Measurements from ENCODE around the gene DNHD1.

DNHD1 gene

GRCh38 chr11:6542727-6543126 is 45.6 kb downstream of the DNHD1 start:
- no peak for TF ChIP-seq CTCF (conservative IDR thresholded peaks at IDR 0.05; ENCODE audit: low read depth, low read length)
- H3K27me3 ChIP-seq (ENCODE audit: insufficient read depth, low read depth) = no peaks in the 10 kb centered on the region
- no peaks in the 10 kb centered on the region for H4K20me1 ChIP-seq (ENCODE audit: insufficient read depth)
- H3K36me3 ChIP-seq (ENCODE audit: insufficient read depth) = no peaks in the 10 kb centered on the region
- no peak overlapping the region for H2AFZ ChIP-seq (ENCODE audit: low read depth)
- no peaks in the 10 kb centered on the region for H3K79me2 ChIP-seq (ENCODE audit: insufficient read depth, low read depth)
- H3K4me3 ChIP-seq (IDR thresholded peaks at IDR 0.05; ENCODE audit: insufficient read depth, low read depth, low read length) = no peak overlapping the region
- H3K4me2 ChIP-seq = no peak overlapping the region
- no peaks in the 10 kb centered on the region for H3K4me1 ChIP-seq (ENCODE audit: low read depth, poor library complexity, severe bottlenecking)
- H3K27ac ChIP-seq = no peak overlapping the region
- no peak overlapping the region for H3K9ac ChIP-seq

GRCh38 chr11:6544921-6545850 is 48.1 kb downstream of the DNHD1 start:
- no peaks in the 10 kb centered on the region for H3K36me3 ChIP-seq (ENCODE audit: insufficient read depth)
- no peak overlapping the region for H2AFZ ChIP-seq (ENCODE audit: low read depth)
- H4K20me1 ChIP-seq (ENCODE audit: insufficient read depth) = no peaks in the 10 kb centered on the region
- H3K4me2 ChIP-seq = no peak overlapping the region
- H3K9ac ChIP-seq = no peak overlapping the region
- H3K27ac ChIP-seq = no peak overlapping the region
- H3K27me3 ChIP-seq (ENCODE audit: insufficient read depth, low read depth) = no peaks in the 10 kb centered on the region
- no peak overlapping the region for H3K4me3 ChIP-seq (IDR thresholded peaks at IDR 0.05; ENCODE audit: insufficient read depth, low read depth, low read length)
- H3K4me1 ChIP-seq (ENCODE audit: low read depth, poor library complexity, severe bottlenecking) = no peaks in the 10 kb centered on the region
- H3K79me2 ChIP-seq (ENCODE audit: insufficient read depth, low read depth) = no peaks in the 10 kb centered on the region
- no peak for TF ChIP-seq CTCF (conservative IDR thresholded peaks at IDR 0.05; ENCODE audit: low read depth, low read length)

GRCh38 chr11:6545917-6546605 is 49.0 kb downstream of the DNHD1 start:
- Histone ChIP-seq H3K27ac (no peak overlapping the region), H3K4me3 (IDR thresholded peaks at IDR 0.05; ENCODE audit: insufficient read depth, low read depth, low read length) (no peak overlapping the region), H2AFZ (ENCODE audit: low read depth) (no peak overlapping the region), H3K27me3 (ENCODE audit: insufficient read depth, low read depth) (no peaks in the 10 kb centered on the region), H4K20me1 (ENCODE audit: insufficient read depth) (no peaks in the 10 kb centered on the region), H3K36me3 (ENCODE audit: insufficient read depth) (no peaks in the 10 kb centered on the region), H3K4me2 (no peak overlapping the region), H3K9ac (no peak overlapping the region), H3K79me2 (ENCODE audit: insufficient read depth, low read depth) (no peaks in the 10 kb centered on the region), H3K4me1 (ENCODE audit: low read depth, poor library complexity, severe bottlenecking) (no peaks in the 10 kb centered on the region)
- TF ChIP-seq CTCF (conservative IDR thresholded peaks at IDR 0.05; ENCODE audit: low read depth, low read length) = no peak

- Histone ChIP-seq H2AFZ (ENCODE audit: low read depth) (no peak overlapping the region), H3K27me3 (ENCODE audit: insufficient read depth, low read depth) (no peaks in the 10 kb centered on the region), H3K9ac (no peak overlapping the region), H4K20me1 (ENCODE audit: insufficient read depth) (no peaks in the 10 kb centered on the region), H3K27ac (no peak overlapping the region), H3K79me2 (ENCODE audit: insufficient read depth, low read depth) (no peaks in the 10 kb centered on the region), H3K4me2 (no peak overlapping the region), H3K36me3 (ENCODE audit: insufficient read depth) (no peaks in the 10 kb centered on the region), H3K4me1 (ENCODE audit: low read depth, poor library complexity, severe bottlenecking) (no peaks in the 10 kb centered on the region), H3K4me3 (IDR thresholded peaks at IDR 0.05; ENCODE audit: insufficient read depth, low read depth, low read length) (no peak overlapping the region)
- no peak for TF ChIP-seq CTCF (conservative IDR thresholded peaks at IDR 0.05; ENCODE audit: low read depth, low read length)
Measured at GRCh38 chr11:6546735-6547134, 49.7 kb downstream of the DNHD1 start.
